Smooth muscle cell of bladder (primary cell): ENCODE data around the gene TWF2. TPM values are rescaled to one million over a fixed set of nuclear protein-coding genes. Genes with fewer than 3 reads are reported as not detected.

Experiments used
- total RNA-seq: library from RNA; depleted of rRNA; stranded (reverse); fragments of >200 nt; gene quantifications from 2 replicates; pipeline ENCODE4 v1.2.3, GENCODE V29; 2014

The TWF2 gene
- total RNA-seq, result 62.7 and 92.0 TPM in 2 replicates

DNA sequence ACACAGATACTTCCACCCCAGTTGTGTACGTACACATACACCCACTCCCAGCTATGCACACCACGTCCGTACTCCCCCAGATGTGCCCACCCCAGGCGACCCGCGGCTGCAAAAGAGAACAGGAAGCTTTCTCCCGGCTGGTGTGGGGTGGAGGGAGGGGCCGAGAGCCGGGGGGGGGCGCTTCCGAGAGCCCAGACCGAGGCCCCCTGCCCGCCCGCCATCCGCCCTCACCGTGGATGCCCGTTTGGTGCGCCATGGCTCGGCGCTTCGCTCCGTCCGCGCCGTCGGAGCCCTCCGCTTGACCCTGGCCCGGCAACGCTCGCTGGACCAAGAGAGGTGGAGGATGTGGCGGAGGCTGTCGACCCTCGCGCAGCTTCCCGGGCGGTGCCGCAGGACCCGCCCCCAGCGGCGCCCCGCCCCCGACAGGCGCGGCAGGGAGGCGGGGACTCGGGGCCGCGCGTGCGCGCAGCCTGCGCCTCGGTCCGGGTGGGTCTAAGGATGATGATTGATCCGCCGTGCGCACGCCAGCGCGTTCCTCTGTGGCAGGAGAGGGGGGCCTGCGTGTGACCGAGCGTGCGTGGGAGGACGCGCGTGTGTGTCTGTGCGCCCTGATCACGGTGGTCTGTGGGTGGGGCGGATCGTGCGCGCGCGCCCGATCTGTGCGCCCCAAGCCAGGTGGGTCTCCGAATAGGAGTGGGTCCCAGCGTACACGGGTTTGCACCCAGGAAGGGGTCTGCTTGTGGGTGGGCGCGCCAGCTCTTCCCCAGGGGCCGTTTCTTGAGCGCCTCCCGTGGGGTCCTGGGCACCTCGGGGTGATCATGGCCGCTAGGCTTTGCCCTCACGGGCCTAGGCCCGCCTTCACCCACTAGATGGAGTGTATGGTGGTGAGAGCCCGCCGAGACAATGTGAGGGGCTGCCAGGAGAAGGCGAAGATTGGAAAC, at the start of gene TWF2:
TWF2 (minus strand) TSS at position 398 of the 941 bp plus-strand sequence; CDS start at position 256, 142 bp downstream.

GRCh38 chr3:52278510-52279069, 39.6 kb upstream of the TWF2 start, which contains the start of gene WDR82:
WDR82 (minus strand) TSS chr3:52278649; CDS start chr3:52278361, 288 bp downstream.

GRCh38 chr3:52245322-52246263, 6.6 kb upstream of the TWF2 start, which contains the start of gene PPM1M:
PPM1M (plus strand) TSS chr3:52245759; CDS start chr3:52245825, 66 bp downstream.

GRCh38 chr3:52225452-52226228, 13.3 kb downstream of the TWF2 start, which contains the start of gene TLR9:
TLR9 (minus strand) TSS chr3:52225645; CDS start chr3:52225529, 116 bp downstream.

GRCh38 chr3:52197842-52198625, 40.9 kb downstream of the TWF2 start, which contains the start of gene ALAS1:
ALAS1 (plus strand) TSS chr3:52198160; CDS start chr3:52199242, 1,082 bp downstream.

Other genes with a start within 250 kb of the TWF2 start
- 1,499 and 1,836 TPM in 2 replicates for gene RPL29, start 243.3 kb downstream of the TWF2 start, total RNA-seq
- gene DUSP7, start 182.6 kb downstream of the TWF2 start, total RNA-seq, result 4.1 and 5.8 TPM in 2 replicates
- 3.8 and 4.6 TPM in 2 replicates for gene POC1A, start 84.7 kb downstream of the TWF2 start, total RNA-seq
- 38.2 and 44.9 TPM in 2 replicates for gene ALAS1, start 41.0 kb downstream of the TWF2 start, total RNA-seq
- under 0.01 TPM in 1 of 2 replicates, not detected in the other for gene TLR9, start 13.5 kb downstream of the TWF2 start, total RNA-seq
- gene PPM1M, start 6.6 kb upstream of the TWF2 start, total RNA-seq, result 21.0 and 26.8 TPM in 2 replicates
- 53.8 and 66.6 TPM in 2 replicates for gene WDR82, start 39.5 kb upstream of the TWF2 start, total RNA-seq
- 4.3 and 9.4 TPM in 2 replicates for gene GLYCTK, start 48.7 kb upstream of the TWF2 start, total RNA-seq
- gene DNAH1, start 77.2 kb upstream of the TWF2 start, total RNA-seq, result 1.7 and 2.6 TPM in 2 replicates
- 54.3 and 66.2 TPM in 2 replicates for gene BAP1, start 170.8 kb upstream of the TWF2 start, total RNA-seq
- gene PHF7, start 171.5 kb upstream of the TWF2 start, total RNA-seq, result 3.0 and 3.6 TPM in 2 replicates
- under 0.01 TPM in 2 replicates for gene SEMA3G, start 205.9 kb upstream of the TWF2 start, total RNA-seq
- 1.00 and 1.8 TPM in 2 replicates for gene TNNC1, start 214.9 kb upstream of the TWF2 start, total RNA-seq
- 53.8 and 76.9 TPM in 2 replicates for gene NISCH, start 216.4 kb upstream of the TWF2 start, total RNA-seq